ENCODE results near the gene AFAP1L1.

DNA sequence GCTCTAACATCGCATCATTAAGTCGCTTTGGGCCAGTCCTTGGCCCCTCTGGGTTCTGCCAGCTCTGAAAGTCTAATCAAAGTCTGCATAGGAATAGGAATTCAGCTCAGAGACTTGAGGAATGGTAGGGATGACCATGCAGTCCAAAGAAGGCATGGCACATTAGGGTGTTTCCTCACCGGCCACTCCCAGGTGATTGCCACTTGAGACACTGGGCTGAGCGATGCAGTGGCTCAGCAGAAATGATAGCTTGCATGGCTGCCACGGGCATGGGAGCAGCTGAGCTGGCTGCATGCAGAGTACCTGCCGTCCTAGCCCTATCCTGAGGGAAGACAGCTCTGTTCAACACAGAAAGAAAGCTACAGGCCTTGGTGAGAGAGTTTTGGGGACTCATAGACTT lies 28.8 kb downstream of the AFAP1L1 start:
- TF ChIP-seq, protein P1, sequence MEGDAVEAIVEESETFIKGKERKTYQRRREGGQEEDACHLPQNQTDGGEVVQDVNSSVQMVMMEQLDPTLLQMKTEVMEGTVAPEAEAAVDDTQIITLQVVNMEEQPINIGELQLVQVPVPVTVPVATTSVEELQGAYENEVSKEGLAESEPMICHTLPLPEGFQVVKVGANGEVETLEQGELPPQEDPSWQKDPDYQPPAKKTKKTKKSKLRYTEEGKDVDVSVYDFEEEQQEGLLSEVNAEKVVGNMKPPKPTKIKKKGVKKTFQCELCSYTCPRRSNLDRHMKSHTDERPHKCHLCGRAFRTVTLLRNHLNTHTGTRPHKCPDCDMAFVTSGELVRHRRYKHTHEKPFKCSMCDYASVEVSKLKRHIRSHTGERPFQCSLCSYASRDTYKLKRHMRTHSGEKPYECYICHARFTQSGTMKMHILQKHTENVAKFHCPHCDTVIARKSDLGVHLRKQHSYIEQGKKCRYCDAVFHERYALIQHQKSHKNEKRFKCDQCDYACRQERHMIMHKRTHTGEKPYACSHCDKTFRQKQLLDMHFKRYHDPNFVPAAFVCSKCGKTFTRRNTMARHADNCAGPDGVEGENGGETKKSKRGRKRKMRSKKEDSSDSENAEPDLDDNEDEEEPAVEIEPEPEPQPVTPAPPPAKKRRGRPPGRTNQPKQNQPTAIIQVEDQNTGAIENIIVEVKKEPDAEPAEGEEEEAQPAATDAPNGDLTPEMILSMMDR (IDR thresholded peaks at IDR 0.05 in 2 of 3, conservative IDR thresholded peaks at IDR 0.05 in 1 of 3; ENCODE audit: control insufficient read depth in 2 of 3, extremely low read depth in 1 of 3, insufficient read depth in 1 of 3, low read depth in 3 of 3, low read length in 3 of 3), result no peak
- TF ChIP-seq BACH1 (IDR thresholded peaks at IDR 0.05; ENCODE audit: borderline replicate concordance) (no peak), IKZF1 (conservative IDR thresholded peaks at IDR 0.05) (no peak), TAF1 (IDR thresholded peaks at IDR 0.05; ENCODE audit: borderline replicate concordance, low read depth, low read length) (no peak), CREB1 (IDR thresholded peaks at IDR 0.05; ENCODE audit: low read depth) (no peak), EGR1 (IDR thresholded peaks at IDR 0.05; ENCODE audit: borderline replicate concordance in 1 of 2, low read depth in 2 of 2, low read length in 2 of 2) (no peak), RAD21 (IDR thresholded peaks at IDR 0.05; ENCODE audit: insufficient read depth, low read depth, low read length) (no peak)
- TF ChIP-seq, protein P2, sequence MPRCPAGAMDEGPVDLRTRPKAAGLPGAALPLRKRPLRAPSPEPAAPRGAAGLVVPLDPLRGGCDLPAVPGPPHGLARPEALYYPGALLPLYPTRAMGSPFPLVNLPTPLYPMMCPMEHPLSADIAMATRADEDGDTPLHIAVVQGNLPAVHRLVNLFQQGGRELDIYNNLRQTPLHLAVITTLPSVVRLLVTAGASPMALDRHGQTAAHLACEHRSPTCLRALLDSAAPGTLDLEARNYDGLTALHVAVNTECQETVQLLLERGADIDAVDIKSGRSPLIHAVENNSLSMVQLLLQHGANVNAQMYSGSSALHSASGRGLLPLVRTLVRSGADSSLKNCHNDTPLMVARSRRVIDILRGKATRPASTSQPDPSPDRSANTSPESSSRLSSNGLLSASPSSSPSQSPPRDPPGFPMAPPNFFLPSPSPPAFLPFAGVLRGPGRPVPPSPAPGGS (IDR thresholded peaks at IDR 0.05; ENCODE audit: borderline replicate concordance, insufficient read depth, low read depth, low read length, poor library complexity, severe bottlenecking), result no peak
- TF ChIP-seq, protein P3, sequence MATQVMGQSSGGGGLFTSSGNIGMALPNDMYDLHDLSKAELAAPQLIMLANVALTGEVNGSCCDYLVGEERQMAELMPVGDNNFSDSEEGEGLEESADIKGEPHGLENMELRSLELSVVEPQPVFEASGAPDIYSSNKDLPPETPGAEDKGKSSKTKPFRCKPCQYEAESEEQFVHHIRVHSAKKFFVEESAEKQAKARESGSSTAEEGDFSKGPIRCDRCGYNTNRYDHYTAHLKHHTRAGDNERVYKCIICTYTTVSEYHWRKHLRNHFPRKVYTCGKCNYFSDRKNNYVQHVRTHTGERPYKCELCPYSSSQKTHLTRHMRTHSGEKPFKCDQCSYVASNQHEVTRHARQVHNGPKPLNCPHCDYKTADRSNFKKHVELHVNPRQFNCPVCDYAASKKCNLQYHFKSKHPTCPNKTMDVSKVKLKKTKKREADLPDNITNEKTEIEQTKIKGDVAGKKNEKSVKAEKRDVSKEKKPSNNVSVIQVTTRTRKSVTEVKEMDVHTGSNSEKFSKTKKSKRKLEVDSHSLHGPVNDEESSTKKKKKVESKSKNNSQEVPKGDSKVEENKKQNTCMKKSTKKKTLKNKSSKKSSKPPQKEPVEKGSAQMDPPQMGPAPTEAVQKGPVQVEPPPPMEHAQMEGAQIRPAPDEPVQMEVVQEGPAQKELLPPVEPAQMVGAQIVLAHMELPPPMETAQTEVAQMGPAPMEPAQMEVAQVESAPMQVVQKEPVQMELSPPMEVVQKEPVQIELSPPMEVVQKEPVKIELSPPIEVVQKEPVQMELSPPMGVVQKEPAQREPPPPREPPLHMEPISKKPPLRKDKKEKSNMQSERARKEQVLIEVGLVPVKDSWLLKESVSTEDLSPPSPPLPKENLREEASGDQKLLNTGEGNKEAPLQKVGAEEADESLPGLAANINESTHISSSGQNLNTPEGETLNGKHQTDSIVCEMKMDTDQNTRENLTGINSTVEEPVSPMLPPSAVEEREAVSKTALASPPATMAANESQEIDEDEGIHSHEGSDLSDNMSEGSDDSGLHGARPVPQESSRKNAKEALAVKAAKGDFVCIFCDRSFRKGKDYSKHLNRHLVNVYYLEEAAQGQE (IDR thresholded peaks at IDR 0.05; ENCODE audit: low read depth, low read length), result no peak
- TF ChIP-seq, protein P4, sequence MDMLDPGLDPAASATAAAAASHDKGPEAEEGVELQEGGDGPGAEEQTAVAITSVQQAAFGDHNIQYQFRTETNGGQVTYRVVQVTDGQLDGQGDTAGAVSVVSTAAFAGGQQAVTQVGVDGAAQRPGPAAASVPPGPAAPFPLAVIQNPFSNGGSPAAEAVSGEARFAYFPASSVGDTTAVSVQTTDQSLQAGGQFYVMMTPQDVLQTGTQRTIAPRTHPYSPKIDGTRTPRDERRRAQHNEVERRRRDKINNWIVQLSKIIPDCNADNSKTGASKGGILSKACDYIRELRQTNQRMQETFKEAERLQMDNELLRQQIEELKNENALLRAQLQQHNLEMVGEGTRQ (IDR thresholded peaks at IDR 0.05; ENCODE audit: borderline replicate concordance, low read depth, low read length), result no peak
- TF ChIP-seq, protein P5, sequence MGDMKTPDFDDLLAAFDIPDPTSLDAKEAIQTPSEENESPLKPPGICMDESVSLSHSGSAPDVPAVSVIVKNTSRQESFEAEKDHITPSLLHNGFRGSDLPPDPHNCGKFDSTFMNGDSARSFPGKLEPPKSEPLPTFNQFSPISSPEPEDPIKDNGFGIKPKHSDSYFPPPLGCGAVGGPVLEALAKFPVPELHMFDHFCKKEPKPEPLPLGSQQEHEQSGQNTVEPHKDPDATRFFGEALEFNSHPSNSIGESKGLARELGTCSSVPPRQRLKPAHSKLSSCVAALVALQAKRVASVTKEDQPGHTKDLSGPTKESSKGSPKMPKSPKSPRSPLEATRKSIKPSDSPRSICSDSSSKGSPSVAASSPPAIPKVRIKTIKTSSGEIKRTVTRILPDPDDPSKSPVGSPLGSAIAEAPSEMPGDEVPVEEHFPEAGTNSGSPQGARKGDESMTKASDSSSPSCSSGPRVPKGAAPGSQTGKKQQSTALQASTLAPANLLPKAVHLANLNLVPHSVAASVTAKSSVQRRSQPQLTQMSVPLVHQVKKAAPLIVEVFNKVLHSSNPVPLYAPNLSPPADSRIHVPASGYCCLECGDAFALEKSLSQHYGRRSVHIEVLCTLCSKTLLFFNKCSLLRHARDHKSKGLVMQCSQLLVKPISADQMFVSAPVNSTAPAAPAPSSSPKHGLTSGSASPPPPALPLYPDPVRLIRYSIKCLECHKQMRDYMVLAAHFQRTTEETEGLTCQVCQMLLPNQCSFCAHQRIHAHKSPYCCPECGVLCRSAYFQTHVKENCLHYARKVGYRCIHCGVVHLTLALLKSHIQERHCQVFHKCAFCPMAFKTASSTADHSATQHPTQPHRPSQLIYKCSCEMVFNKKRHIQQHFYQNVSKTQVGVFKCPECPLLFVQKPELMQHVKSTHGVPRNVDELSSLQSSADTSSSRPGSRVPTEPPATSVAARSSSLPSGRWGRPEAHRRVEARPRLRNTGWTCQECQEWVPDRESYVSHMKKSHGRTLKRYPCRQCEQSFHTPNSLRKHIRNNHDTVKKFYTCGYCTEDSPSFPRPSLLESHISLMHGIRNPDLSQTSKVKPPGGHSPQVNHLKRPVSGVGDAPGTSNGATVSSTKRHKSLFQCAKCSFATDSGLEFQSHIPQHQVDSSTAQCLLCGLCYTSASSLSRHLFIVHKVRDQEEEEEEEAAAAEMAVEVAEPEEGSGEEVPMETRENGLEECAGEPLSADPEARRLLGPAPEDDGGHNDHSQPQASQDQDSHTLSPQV (IDR thresholded peaks at IDR 0.05), result no peak

All from GM12878 (cell line).